ENCODE measurements around the gene BLOC1S5. TPM values are rescaled to one million over a fixed set of nuclear protein-coding genes. Genes with fewer than 3 reads are reported as not detected.

BLOC1S5 gene
- total and polyA plus RNA-seq, 9 of the 15 experiments (the other 6 are each of a cell fraction or from before 2014, with no cell fraction given): 8.5 to 41.0 (median 27.7) TPM

DNA sequence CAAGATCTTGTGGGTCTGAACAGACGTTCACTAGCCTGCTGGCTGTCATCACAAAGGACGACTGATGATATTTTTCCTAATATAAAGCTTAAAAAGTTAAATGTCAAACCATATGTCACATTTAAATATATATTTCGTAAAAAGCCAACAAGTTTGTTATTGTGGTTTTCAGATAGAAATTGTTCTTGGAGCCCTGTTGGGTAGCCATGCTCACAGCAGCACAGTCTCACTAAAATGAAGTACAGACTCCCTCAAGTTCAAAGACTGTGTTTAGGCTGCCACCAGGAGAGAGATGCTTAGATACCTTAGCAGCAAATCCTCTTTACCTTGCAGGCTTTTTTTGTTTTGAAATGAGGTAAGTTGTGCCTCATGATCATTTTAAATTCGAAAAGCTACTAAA is 20.4 kb upstream of the BLOC1S5 start:
- H4K20me1 ChIP-seq (replicated peaks; ENCODE audit: control insufficient read depth, insufficient read depth, low read length): peaks cover 3% of the 10 kb centered on the region; the same call in 1 of the 2 replicates
- no peaks in the 10 kb centered on the region for H3K9me3 ChIP-seq (replicated peaks; ENCODE audit: control insufficient read depth, insufficient read depth, low read depth, low read length)
- peaks cover 71% of the 10 kb centered on the region for H3K79me2 ChIP-seq (ENCODE audit: control insufficient read depth, insufficient read depth, low read length)
- H3K4me1 ChIP-seq (replicated peaks in 1 of 2; ENCODE audit: control insufficient read depth in 2 of 2, insufficient read depth in 2 of 2, low read length in 2 of 2): peaks cover 0 to 23% of the 10 kb centered on the region in 2 experiments; a peak in 4 of 5 replicates
- H3K36me3 ChIP-seq (ENCODE audit: control insufficient read depth, insufficient read depth, low read length): peaks cover 92% of the 10 kb centered on the region
- BruUV-seq (replicated peaks): no TSS peak
- CTCF ChIA-PET (ENCODE audit: low intra/inter-chr PET ratio): no interaction called here
- H3K27me3 ChIP-seq (ENCODE audit: control insufficient read depth in 2 of 2, insufficient read depth in 2 of 2, low read length in 2 of 2): no peaks in the 10 kb centered on the region
- peak overlapping the region in 1 of 2 experiments; percentile 6; a peak in 1 of 4 replicates for H3K9ac ChIP-seq (ENCODE audit: insufficient read depth in 1 of 2, low read depth in 2 of 2, low read length in 2 of 2)
- intact Hi-C loops (cut with micrococcal nuclease): no loop called here
- no peak overlapping the region for H3K4me3 ChIP-seq
- ATAC-seq (peak; percentile 29; the same call in 2 of the 3 replicates), FAIRE-seq (no peak), DNase-seq (ENCODE audit: extremely low read depth in 1 of 4, low spot score in 3 of 4) (no peak)
- peak overlapping the region; percentile 47; the same call in 2 of the 3 replicates for H3K27ac ChIP-seq (ENCODE audit: extremely low read depth, low read depth, low read length)
- no peak overlapping the region for H3K4me2 ChIP-seq (ENCODE audit: insufficient read depth, low read length)
- H2AFZ ChIP-seq (ENCODE audit: low read depth, low read length): no peak overlapping the region
- no peak for TF ChIP-seq SIN3A (IDR thresholded peaks at IDR 0.05; ENCODE audit: borderline replicate concordance in 2 of 2, control insufficient read depth in 1 of 2, low read depth in 2 of 2, low read length in 2 of 2)
- TF ChIP-seq, protein P1, sequence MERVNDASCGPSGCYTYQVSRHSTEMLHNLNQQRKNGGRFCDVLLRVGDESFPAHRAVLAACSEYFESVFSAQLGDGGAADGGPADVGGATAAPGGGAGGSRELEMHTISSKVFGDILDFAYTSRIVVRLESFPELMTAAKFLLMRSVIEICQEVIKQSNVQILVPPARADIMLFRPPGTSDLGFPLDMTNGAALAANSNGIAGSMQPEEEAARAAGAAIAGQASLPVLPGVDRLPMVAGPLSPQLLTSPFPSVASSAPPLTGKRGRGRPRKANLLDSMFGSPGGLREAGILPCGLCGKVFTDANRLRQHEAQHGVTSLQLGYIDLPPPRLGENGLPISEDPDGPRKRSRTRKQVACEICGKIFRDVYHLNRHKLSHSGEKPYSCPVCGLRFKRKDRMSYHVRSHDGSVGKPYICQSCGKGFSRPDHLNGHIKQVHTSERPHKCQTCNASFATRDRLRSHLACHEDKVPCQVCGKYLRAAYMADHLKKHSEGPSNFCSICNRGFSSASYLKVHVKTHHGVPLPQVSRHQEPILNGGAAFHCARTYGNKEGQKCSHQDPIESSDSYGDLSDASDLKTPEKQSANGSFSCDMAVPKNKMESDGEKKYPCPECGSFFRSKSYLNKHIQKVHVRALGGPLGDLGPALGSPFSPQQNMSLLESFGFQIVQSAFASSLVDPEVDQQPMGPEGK (CRISPR knock-in tag; IDR thresholded peaks at IDR 0.05; ENCODE audit: borderline replicate concordance): no peak
- TF ChIP-seq HOMEZ (CRISPR knock-in tag; IDR thresholded peaks at IDR 0.05): no peak
- no peak for TF ChIP-seq RBM22 (IDR thresholded peaks at IDR 0.05; ENCODE audit: low read depth, low read length, poor library complexity, severe bottlenecking)
- no peak for TF ChIP-seq ZNF347 (CRISPR knock-in tag; IDR thresholded peaks at IDR 0.05; ENCODE audit: low read depth)
- TF ChIP-seq PBX2 (CRISPR knock-in tag; IDR thresholded peaks at IDR 0.05; ENCODE audit: low read depth): no peak
- no peak for TF ChIP-seq PBX2 (tag; conservative IDR thresholded peaks at IDR 0.05; ENCODE audit: low read depth)
- no peak for TF ChIP-seq NFIC (IDR thresholded peaks at IDR 0.05)
- TF ChIP-seq CBFB (CRISPR knock-in tag; IDR thresholded peaks at IDR 0.05): no peak
- TF ChIP-seq SNIP1 (IDR thresholded peaks at IDR 0.05; ENCODE audit: low read depth): no peak
- TF ChIP-seq ZNF436 (CRISPR knock-in tag; IDR thresholded peaks at IDR 0.05): no peak
- TF ChIP-seq ZNF780A (CRISPR knock-in tag; IDR thresholded peaks at IDR 0.05): no peak
- TF ChIP-seq TRIM28 (IDR thresholded peaks at IDR 0.05): no peak
- no peak for TF ChIP-seq SUPT5H (IDR thresholded peaks at IDR 0.05)
- no peak for TF ChIP-seq TSC22D4 (tag; IDR thresholded peaks at IDR 0.05)
- TF ChIP-seq NFRKB (IDR thresholded peaks at IDR 0.05; ENCODE audit: low read depth): no peak
- no peak for TF ChIP-seq ZNF354B (CRISPR knock-in tag; IDR thresholded peaks at IDR 0.05)
- no peak for TF ChIP-seq BCOR (IDR thresholded peaks at IDR 0.05)
- H3K9me1 ChIP-seq (ENCODE audit: control insufficient read depth, insufficient read depth, low read length): no peaks in the 10 kb centered on the region
- POLR2A ChIA-PET: interaction anchor here (0.6 to 2.8 kb wide), 8 partner anchors 13 to 260 kb away, joined by 3 to 11 read pairs (median 4); partner anchors contain the start of genes BLOC1S5 and EEF1E1
- in situ Hi-C loops (cut with MboI): no loop called here
- 68% methylated on average over 4 of the region's 4 CpGs for WGBS (ENCODE audit: insufficient coverage, low coverage, missing lambda C conversion rate)
